NCI-H146 (cell line): ENCODE data around the gene CAPN11.
"Not testable (repeated sequence)": the region's sequence is repeated elsewhere in the genome, so short reads cannot be mapped to it uniquely, and the experiment has no call there.

Experiments used
- DNase-seq: peaks from one replicate; lab custom pipeline; 2025; lab: John Stamatoyannopoulos, UW

Gene CAPN11

DNA sequence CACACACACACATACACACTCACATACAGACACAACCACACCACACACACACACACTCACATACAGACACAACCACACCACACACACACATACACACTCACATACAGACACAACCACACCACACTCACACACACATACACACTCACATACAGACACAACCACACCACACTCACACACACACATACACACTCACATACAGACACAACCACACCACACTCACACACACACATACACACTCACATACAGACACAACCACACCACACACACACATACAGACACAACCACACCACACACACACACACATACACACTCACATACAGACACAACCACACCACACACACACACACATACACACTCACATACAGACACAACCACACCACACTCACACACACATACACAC, 23.2 kb downstream of the CAPN11 start:
- not testable (repeated sequence) for DNase-seq

DNA sequence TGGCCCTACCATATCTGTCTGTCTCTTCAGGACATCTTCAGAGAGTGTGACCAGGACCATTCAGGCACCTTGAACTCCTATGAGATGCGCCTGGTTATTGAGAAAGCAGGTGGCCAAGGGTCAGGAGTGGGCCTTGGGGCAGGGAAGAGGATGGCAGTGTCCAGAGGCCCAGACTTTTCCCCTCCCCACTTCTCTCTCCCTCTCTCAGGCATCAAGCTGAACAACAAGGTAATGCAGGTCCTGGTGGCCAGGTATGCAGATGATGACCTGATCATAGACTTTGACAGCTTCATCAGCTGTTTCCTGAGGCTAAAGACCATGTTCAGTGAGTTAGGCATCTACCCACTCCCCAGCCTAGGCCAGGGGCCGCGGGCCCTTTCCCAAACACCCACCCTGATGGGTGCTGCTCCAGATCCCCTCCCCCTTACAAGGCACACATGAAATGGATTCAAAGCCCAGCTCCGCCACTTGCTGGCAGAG, 24.3 kb downstream of the CAPN11 start:
- DNase-seq = no peak

DNA sequence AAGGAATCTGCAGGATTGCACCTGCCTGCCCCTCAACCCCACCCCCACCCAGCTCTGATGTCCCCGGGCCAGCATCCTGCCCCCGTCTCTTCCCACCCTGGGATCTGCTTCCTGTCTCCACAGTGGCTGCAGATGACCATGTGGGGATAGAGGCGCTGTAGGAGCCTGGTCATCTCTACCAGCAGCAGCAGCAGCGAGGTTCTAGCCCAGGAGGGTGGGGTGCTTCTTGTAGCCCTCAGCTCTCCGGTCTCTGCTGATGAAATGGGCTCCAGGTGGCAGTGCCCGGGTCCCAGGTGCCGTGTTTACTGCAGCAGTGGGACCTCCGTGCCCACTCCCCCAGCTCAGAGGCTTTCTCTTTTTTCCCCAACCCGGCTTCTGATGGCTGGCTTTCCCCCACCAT, 25.2 kb downstream of the CAPN11 start:
- DNase-seq = no peak

DNA sequence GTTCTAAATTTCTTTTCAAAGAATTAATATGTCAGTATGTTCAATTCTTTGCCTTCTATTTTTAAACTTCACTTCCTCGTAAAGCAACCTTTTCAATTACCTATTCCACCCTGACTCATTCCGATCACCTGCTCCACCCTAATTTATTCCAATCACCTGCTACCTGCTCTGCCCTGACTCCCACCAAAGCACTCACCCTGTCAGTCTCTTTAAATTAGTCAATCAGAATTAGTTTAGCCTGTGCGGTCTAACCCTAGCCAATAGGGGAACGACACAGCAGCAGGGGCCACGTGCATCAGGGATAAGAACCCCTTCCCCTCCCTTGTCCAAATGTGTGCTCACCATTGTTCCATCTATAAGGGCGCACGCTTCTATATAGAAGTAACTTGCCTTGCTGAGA, 26.7 kb downstream of the CAPN11 start:
- peak; percentile 88 for DNase-seq

DNA sequence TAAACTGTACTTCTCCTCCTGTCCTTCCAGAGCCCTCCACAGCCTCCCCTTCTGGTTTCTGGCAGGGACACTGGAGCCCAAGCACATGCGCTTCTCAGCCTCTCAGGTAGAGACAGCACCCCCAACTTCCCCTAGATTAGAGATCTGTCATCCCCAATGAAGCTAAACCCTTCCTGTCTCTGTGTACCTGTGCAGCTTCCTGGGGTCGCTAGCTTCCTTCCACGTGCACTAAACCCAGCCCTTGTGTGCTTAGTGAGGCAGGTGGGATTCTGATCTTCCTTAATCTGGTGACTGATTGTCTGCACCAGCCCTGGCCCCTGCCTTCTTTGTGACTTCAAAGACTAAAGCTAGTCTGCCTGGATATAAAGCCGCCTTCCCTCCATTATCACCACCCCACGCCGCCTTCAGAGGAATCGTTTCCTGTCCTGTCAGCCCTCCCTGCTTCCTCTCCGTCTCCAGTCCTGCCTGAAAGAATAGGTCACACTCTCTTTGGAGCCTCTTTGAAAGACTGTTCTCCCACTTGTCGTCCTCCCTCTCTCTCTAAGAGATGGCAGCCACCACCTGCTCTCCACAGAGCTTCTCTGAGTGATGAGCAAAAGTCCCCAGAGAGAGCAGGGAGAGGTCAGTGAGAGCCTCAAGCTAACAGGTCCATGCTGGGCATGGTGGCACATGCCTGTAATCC, 27.5 kb downstream of the CAPN11 start:
- DNase-seq = peak; percentile 50

DNA sequence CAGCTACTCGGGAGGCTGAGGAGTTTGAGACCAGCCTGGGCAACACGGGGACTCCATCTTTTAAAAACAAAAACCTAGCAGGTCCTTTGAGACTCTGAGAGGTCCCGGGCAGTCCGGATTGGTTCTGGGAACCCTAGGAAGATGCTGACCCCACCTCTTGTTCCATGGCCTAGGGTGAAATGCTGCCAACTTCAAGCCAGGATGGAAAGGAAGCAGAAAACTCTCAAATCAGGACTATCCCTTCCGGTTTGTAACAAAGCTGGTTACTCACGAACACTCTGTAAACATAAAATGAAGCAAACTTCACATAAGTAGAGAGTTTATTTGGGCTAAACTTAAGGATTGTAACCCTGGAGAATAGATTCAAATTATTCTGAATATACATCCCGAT, 28.0 kb downstream of the CAPN11 start:
- DNase-seq = no peak

DNA sequence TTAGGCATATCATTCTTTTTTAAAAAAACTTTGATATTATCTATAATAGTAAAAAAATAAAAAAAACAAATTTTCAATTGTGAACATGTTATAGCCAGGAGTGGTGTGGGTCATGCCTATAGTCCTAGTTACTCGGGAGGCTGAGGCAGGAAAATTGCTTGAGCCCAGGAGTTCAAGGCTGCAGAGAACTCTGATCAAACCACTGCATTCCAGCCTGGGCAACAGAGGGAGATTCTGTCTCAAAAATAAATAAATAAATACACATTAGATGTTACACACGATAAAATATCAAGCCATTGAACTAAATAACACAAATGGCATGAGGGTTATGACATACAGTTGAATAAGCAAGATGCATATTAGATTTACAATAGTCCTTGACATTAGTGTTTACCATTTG, 30.2 kb downstream of the CAPN11 start:
- no peak for DNase-seq

DNA sequence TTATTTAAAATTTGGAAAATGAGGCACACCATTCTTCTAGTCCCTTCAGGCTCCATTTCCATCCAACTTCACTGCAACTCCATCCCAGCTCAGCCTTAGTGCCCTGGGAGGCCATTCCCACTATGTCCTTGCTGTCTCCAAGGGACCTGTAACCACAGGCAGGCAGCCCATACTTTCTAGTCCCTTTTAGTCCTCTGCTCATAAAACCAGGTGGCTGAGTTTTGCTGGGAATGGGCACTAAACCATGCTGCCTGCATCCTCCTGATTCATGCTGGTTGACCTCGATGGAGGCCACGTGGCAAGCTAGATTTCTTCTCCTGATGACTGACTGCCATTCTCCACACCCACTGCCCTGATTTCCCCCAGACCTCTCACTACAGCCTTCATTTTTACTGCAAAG, 30.6 kb downstream of the CAPN11 start:
- no peak for DNase-seq

DNA sequence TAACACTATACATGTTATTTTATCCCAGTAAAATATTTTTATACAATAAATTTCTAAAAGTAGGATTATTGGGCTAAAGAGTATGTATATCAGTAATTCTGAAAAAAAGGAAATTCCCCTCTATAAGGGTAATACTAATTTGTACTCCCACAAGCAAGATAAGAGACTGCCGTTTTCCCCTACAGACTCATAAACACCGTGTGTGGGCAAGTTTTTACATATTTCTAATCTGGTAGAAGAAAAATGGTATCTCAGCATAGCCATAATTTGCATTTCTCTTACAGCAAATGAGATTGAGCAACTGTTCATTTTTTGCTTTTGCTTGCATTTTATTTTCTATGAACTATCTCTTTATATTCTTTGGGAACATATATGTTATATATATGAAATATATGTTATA, 32.1 kb downstream of the CAPN11 start:
- DNase-seq = no peak

DNA sequence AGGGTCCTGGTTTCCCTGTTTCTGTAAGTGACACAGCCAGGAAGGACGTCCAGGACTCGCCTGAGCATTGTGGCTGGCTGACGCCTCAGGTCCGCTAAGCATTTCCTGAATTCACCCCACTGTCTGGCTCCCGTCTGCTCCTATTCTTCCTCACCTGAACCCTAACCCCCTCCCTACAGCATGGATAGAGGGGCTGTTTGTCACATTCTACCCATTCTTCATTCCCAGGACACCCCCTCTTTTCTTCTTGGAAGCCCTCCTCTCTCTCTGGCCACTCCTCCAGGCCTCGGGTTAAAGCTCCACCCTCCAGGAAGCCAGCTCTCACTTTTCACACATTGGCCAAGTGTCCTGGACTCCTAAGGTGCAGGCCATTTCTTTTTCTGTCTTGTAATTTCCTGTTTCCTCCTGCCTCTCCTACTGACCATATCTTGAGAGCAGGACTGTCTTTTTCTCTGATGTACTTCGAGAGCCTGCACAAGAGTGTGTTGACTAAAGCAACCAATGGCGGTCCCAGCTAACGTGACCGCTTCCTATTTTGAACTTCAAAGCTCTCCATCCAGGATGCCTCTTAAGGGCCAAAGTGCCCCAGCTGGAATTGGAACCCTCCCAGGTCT, 33.9 kb downstream of the CAPN11 start:
- DNase-seq = peak; percentile 58

DNA sequence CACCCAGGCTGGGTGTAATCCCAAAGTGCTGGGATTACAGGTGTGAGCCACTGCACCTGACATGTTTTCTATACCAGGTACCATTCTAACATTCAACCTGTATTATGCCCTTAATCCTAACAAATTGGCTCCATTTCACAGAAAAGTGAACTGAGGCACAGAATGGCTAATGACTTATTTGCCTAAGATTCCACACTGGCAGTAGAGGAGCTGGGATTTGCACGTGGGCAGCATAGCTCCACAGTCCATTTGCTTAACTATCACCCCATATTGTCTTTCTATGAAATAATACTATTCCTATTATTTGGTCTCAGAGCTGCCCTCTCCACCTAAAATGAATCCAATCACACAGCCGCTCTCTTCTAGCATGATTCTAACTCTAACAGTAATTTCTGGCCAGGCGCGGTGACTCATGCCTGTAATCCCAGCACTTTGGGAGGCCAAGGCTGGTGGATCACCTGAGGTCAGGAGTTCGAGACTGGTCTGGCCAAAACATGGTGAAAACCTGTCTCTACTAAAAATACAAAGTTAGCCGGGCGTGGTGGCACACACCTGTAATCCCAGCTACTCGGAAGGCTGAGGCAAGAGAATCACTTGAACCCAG, 34.8 kb downstream of the CAPN11 start:
- no peak for DNase-seq

DNA sequence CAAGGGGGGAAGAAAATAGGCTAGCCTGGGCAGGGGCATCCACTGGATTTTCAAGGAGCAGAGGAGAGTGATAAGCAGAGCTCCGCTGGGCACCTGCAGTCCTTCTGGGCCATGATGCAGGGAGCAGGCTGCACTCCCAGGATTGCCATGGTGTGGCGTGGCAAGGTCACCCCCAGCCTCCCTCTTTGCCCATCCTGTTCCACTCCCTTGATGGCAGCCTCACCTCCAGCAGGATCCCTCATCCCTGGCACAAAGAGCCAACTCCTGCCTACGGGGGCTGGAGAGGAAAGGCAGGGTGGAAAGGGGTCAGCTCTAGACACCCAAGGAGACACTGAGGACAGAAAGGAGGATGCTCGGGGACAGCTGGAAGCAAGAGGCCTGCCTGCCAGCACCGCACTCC, 35.7 kb downstream of the CAPN11 start:
- DNase-seq = no peak

DNA sequence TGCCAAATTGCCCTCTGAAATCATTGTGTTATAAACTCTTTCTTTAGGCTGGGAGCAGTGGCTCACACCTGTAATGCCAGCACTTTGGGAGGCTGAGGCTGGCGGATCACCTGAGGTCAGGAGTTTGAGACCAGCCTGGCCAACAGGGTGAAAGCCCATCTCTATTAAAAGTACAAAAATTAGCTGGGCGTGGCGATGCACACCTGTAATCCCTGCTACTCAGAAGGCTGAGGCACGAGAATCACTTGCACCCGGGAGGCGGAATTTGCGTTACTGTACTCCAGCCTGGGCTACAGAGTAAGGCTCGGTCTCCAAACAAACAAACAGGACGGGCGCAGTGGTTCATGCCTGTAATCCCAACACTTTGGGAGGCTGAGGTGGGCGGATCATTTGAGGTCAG, 37.7 kb downstream of the CAPN11 start:
- not testable (repeated sequence) for DNase-seq

DNA sequence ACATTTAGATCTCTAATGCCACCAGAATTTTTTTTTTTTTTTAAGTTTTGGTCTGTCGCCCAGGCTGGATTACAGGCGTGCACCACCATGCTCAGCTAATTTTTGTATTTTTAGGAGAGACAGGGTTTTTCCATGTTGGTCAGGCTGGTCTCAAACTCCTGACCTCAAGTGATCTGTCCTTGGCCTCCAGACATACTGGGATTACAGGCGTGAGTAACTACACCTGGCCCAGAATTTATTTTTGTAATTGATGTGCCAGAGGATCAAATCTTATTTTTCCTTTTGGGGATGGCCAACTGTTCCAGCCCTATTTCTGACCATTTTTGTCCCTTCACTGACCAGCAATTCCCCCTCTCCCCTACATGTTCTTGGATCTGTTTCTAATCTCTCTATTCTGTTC, 40.1 kb downstream of the CAPN11 start:
- DNase-seq = no peak

DNA sequence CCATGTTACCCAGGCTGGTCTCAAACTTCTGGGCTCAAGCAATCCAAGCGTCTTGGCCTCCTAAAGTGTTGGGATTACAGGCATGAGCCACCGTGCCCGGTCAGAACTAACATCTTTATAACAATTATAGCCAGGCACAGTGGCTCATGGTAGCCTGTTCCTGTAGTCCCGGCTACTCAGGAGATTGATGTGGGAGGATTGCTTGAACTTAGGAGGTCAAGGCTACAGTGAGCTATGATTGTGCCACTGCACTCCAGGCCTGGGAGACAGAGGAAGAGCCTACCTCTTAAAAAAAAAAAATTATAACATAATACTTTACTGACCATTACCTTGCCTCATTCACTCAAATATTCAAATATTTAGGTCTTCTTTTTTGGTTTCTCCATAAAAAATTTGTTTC, 41.3 kb downstream of the CAPN11 start:
- no peak for DNase-seq

DNA sequence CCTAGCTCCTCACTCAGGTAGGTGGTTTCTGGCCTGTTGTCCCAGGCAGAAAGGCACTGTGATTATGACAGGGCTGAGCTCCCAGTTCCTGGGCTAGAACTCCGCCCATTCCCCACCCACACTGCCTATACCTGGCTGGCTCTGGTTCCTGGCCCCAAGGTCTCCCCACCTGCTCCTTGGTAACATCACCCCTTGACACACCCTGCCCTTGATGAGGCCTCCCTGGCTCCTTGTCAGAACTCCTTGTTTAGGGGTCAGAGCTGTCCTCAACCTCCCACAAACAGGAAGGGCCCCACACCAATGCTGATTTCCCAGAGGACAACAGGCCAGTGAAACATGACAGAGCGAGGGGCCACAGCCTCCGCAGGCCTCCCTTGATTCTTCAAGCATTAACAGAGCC, 42.6 kb downstream of the CAPN11 start:
- DNase-seq = no peak

DNA sequence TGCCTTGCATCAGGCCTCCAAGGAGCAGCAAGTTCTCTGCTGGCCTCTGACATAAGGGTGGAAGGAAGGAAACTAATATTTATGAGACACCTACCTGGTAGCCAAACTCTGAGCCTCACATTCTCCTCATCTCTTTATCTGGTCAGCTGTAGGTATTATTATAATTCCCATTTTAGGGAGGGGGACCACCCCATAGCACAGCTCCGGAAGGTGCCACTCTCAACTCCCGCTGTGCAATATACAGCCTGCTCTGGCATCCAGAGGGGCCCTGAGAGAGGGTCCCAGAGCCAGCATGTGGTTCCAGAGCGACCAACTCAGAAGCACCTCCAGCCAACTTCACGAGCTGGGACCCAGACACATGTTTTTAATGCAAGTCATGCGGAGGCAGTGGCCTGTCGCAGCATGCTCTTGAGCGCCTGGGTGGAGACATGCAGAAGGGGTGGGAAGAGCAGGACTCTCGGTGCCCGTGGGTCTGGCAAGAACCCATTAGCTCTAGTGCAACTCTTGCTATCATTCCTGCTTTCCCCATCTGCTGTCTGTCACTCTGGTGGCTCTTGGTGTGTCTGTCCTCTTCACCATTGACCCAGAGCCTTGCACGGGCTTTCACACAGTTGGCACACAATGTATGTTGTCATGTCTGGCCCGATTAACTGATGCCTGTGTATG, 43.2 kb downstream of the CAPN11 start:
- DNase-seq = no peak

DNA sequence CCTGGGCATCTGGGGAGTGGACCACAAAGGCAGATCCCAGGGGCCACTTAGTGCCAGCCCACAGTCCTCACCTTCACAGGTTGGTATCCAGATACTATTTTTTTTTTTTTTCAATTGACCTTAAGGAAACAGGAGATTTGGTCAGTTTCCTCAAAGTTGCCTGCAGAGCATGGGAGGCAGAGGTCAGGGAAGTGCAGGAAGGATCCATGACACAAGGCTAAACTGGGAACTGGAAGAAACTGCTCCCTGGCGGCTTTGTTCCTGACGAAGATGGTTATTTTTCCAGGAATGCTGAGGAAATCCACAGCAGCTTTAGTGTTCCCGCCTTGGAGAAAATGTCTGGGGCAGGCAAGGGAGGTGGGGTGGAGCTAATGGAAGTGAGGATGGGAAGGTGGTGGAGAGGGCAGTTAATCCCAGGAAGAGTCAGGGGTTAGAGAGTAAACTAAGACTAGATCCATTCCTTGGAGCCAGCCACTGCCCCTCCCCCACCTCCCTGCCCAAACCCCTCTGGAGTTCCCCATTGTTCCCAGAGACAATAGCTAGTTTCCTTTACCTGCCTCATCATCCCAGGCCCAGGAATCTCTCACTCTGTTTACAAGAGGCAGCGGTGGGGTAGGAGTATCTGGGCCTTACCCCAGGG, 43.8 kb downstream of the CAPN11 start:
- no peak for DNase-seq

DNA sequence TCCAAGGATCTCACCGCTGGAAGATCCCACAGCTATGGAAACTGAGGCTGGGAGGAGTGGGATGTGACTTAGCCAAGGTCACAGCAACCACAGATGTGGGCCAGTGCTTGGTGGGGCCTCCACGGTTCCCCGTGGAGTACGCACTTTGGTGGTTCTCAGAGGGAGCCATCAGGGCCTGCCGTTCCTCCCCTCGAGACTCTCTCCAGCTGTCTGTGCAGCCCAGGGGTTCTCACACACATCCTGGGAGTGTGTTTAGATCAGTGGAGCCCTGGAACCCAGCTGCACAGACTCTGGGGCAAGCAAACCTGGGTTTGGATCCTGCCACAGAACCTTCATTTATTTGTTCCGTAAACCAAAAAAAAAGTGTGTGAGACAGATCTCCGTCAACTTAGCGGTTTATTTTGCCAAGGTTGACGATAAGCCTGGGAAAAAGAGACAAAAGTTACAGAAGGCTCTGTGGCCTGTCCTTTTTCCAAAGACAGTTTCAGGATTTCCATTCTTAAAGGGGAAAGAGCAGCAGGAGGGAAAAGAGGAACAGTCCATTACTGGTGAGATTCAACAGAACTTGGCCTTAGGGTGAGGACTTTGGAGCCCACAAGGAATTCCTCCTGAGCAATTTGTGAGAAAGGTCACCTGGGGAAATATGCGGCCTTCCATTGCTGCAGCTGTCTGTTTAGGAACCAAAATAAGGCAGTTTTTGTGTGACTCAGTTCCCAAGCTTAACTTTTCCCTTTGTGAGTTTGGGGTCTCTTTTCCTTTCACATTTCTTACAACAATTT, 44.5 kb downstream of the CAPN11 start:
- DNase-seq = no peak

DNA sequence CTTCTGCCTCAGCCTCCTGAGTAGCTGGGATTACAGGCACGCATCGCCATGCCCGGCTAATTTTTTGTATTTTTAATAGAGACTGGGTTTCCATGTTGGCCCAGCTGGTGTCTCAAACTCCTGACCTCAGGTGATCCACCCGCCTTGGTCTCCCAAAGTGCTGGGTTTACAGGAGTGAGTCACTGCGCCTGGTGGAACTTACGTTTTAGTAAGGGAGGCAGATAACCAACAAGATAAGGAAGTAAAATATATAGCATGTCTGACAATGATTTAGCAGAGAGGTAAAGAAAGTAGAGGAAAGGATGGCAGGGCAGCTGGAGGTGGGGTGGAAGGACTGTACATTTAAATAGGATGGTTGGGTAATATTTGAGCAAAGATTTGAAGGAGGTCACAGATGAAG, 45.3 kb downstream of the CAPN11 start:
- DNase-seq = no peak

DNA sequence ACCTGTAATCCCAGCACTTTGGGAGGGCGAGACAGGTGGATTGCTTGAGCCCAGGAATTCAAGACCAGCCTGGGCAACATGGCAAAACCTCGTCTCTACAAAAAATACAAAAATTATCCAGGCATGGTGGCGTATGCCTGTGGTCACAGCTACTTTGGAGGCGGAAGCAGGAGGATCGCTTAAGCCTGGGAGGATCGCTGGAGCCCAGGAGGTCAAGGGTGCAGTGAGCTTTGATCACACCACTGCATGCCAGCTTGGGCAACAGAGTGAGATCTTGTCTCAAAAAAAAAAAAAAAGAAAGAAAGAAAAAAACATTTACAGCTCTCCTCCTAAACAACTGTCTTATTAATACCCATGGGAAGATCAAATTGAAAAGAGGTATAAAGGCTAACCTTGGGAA, 49.3 kb downstream of the CAPN11 start:
- no peak for DNase-seq

DNA sequence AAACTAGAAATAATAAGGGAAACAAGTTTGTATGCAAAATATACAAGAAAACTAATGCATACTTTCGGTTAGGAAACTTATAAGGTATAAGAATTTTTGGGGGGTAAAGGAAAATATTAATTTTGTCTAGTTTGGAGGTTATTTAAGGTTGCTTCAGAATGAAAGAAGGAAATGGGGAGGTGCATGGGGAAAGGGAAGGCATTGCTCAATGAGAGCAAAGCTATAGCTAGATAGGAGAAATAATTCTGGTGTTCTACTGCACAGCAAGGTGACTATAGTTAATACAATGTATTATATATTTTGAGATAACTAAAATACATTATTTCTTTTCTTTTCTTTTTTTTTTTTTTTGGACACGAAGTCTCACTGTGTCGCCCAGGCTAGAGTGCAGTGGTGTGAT, 52.7 kb downstream of the CAPN11 start:
- DNase-seq = no peak
